Liver (tissue), 9 donors: Measurements from ENCODE around the gene CFAP54. TPM values are rescaled to one million over a fixed set of nuclear protein-coding genes. Genes with fewer than 3 reads are reported as not detected.

Experiments used
- DNase-seq: peaks from one replicate; pipeline ENCODE4 v3.0.0-alpha.2; 2017; ENCODE audit warnings: low spot score
- H3K27ac ChIP-seq, 2 donors: one replicate each; pipeline ENCODE4 v1.7.0; 2013; ENCODE audit warnings: inconsistent platforms in 2 of 2, low read length in 2 of 2, control low read depth in 1 of 2, low read depth in 1 of 2, mild to moderate bottlenecking in 1 of 2
- H3K27me3 ChIP-seq, 4 donors: one replicate each; pipeline versions ENCODE4 v1.6.1 to v1.7.0; 2013; ENCODE audit warnings: low read length in 3 of 4, inconsistent platforms in 1 of 4, mild to moderate bottlenecking in 1 of 4, moderate library complexity in 1 of 4; ENCODE audit not compliant: control insufficient read depth in 4 of 4, insufficient read depth in 4 of 4
- H3K36me3 ChIP-seq, 4 donors: one replicate each; pipeline versions ENCODE4 v1.6.1 to v1.7.0; 2013; ENCODE audit warnings: low read length in 3 of 4, mild to moderate bottlenecking in 3 of 4, low read depth in 1 of 4, moderate library complexity in 1 of 4; ENCODE audit not compliant: control insufficient read depth in 4 of 4, insufficient read depth in 3 of 4
- H3K4me1 ChIP-seq, 4 donors: one replicate each; pipeline versions ENCODE4 v1.6.1 to v1.7.0; 2013; ENCODE audit warnings: low read length in 3 of 4, mild to moderate bottlenecking in 3 of 4, moderate library complexity in 1 of 4; ENCODE audit not compliant: control insufficient read depth in 4 of 4, insufficient read depth in 4 of 4
- H3K4me3 ChIP-seq, 3 donors: one replicate each; pipeline versions ENCODE4 v1.6.1 to v1.7.0; 2013; ENCODE audit warnings: low read length in 3 of 3, control low read depth in 1 of 3, low read depth in 1 of 3, mild to moderate bottlenecking in 1 of 3
- H3K9ac ChIP-seq, 2 donors: one replicate each; pipeline ENCODE4 v1.7.0; 2013; ENCODE audit warnings: low read length in 2 of 2, mild to moderate bottlenecking in 2 of 2, moderate library complexity in 2 of 2, control low read depth in 1 of 2, low read depth in 1 of 2
- H3K9me3 ChIP-seq, 4 donors: one replicate each; pipeline versions ENCODE4 v1.6.1 to v1.7.0; 2013; ENCODE audit warnings: low read length in 3 of 4; ENCODE audit not compliant: control insufficient read depth in 4 of 4
- CTCF ChIP-seq: fragments of 150-350 bp; IDR thresholded peaks from 2 replicates; pipeline ENCODE4 v1.5.1; 2017; ENCODE audit warnings: improper control_type of control experiment, low read depth, low read length; ENCODE audit not compliant: missing input control
- FOXA2 ChIP-seq: IDR thresholded peaks from 2 replicates; pipeline ENCODE4 v1.6.1; 2016; ENCODE audit warnings: antibody characterized with exemption
- GABPA ChIP-seq, 2 donors: IDR thresholded peaks in 1 of 2; conservative IDR thresholded peaks in 1 of 2; 2 replicates each; pipeline ENCODE4 v1.6.1; 2016; ENCODE audit warnings: antibody characterized with exemption in 2 of 2, mild to moderate bottlenecking in 1 of 2, moderate library complexity in 1 of 2
- HNF4G ChIP-seq: IDR thresholded peaks from 2 replicates; pipeline ENCODE4 v1.6.1; 2016; ENCODE audit warnings: antibody characterized with exemption
- RAD21 ChIP-seq, 2 donors: IDR thresholded peaks; 2 replicates each; pipeline ENCODE4 v1.6.1; 2016; ENCODE audit warnings: antibody characterized with exemption in 2 of 2, mild to moderate bottlenecking in 2 of 2
- RXRA ChIP-seq, 2 donors: IDR thresholded peaks; 2 replicates each; pipeline ENCODE4 v1.6.1; 2017 to 2018; ENCODE audit warnings: antibody characterized with exemption in 2 of 2, mild to moderate bottlenecking in 1 of 2
- SP1 ChIP-seq: IDR thresholded peaks from 2 replicates; pipeline ENCODE4 v1.6.1; 2018; ENCODE audit warnings: antibody characterized with exemption, mild to moderate bottlenecking
- TAF1 ChIP-seq: conservative IDR thresholded peaks from 2 replicates; pipeline ENCODE4 v1.6.1; 2016; ENCODE audit warnings: antibody characterized with exemption, mild to moderate bottlenecking
- YY1 ChIP-seq: IDR thresholded peaks from 2 replicates; pipeline ENCODE4 v1.6.1; 2016; ENCODE audit warnings: antibody characterized with exemption, mild to moderate bottlenecking
- ZBTB33 ChIP-seq: IDR thresholded peaks from 2 replicates; pipeline ENCODE4 v1.6.1; 2016; ENCODE audit warnings: antibody characterized with exemption
- WGBS: extraction: QIAGEN DNeasy Blood & Tissue Kit; methylation state at CpG from one replicate; pipeline ENCODE4 v1.1.7; 2013; 5-methylcytosine and 5-hydroxymethylcytosine counted together
- polyA plus RNA-seq, 2 donors: library from polyadenylated mRNA; stranded (reverse) in 1 of 2; unstranded in 1 of 2; fragments of 200-250 nt in 1 of 2; fragments of >200 nt in 1 of 2; fragmentation: Nextera tagmentation in 1 of 2; extraction: Ambion mirVana in 1 of 2; gene quantifications; one replicate each; pipeline versions ENCODE4 v1.2.1 to v1.2.3, GENCODE V29; 2013 to 2015
- total RNA-seq, 2 donors: library from RNA; depleted of rRNA; stranded (reverse); fragments of >200 nt; gene quantifications; one replicate each; pipeline ENCODE4 v1.2.3, GENCODE V29; 2014
- TF ChIP-seq, protein P1 (sequence below): IDR thresholded peaks from 2 replicates; pipeline ENCODE4 v1.6.1; 2016; ENCODE audit warnings: antibody characterized with exemption
- donor health status: healthy.
- donor health status: healthy.
- donor health status: healthy.
- donor health status: healthy.
- donor health status: healthy.

Gene CFAP54
- total and polyA plus RNA-seq, 4 donors: 0.01 to 0.19 (median 0.15) TPM

DNA sequence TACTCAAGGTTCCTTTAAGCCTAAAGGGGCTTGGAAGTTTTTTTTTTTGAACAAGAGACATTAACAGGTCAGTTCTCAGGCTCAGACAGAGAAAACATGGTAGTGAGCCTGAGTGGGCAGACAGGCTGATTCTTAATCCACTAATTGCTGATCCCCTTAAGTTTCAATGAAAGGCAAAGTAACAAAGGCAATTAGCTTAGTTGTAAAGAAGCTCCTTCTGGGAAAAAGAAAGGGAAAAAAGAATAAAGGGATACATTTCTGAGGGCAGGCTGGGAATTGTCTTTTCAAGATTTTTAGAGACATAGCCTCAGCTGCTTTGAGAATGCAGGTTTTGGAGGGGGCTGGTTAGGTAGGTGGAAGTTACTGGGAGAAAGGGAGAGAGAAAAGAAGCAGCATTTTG lies 133.8 kb downstream of the CFAP54 start (continued):
- TF ChIP-seq, protein P1, sequence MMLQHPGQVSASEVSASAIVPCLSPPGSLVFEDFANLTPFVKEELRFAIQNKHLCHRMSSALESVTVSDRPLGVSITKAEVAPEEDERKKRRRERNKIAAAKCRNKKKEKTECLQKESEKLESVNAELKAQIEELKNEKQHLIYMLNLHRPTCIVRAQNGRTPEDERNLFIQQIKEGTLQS: no peak
- no peak for TF ChIP-seq FOXA2

- Histone ChIP-seq H3K9ac (no peak overlapping the region), H3K36me3 (no peaks in the 10 kb centered on the region), H3K9me3 (no peaks in the 10 kb centered on the region), H3K4me3 (no peak overlapping the region), H3K27ac (no peak overlapping the region), H3K27me3 (peaks cover 0 to 2% (median 0%) of the 10 kb centered on the region in 4 donors), H3K4me1 (no peaks in the 10 kb centered on the region)
- TF ChIP-seq CTCF: no peak
- WGBS: 58% methylated on average over 4 of the region's 4 CpGs
- DNase-seq: no peak
Observed at GRCh38 chr12:96623656-96624217, 134.4 kb downstream of the CFAP54 start.

GRCh38 chr12:96635844-96636243 lies 146.5 kb downstream of the CFAP54 start:
- H3K9ac ChIP-seq: no peak overlapping the region
- H3K36me3 ChIP-seq: no peaks in the 10 kb centered on the region
- TF ChIP-seq FOXA2: no peak
- no peak for TF ChIP-seq SP1
- 67% methylated on average over 3 of the region's 3 CpGs for WGBS
- no peaks in the 10 kb centered on the region for H3K9me3 ChIP-seq
- no peak overlapping the region for H3K4me3 ChIP-seq
- no peak for DNase-seq
- no peaks in the 10 kb centered on the region for H3K27me3 ChIP-seq
- no peaks in the 10 kb centered on the region for H3K4me1 ChIP-seq
- no peak overlapping the region for H3K27ac ChIP-seq

- Histone ChIP-seq H3K36me3 (no peaks in the 10 kb centered on the region), H3K9me3 (no peaks in the 10 kb centered on the region), H3K27ac (no peak overlapping the region), H3K27me3 (no peaks in the 10 kb centered on the region), H3K4me1 (no peaks in the 10 kb centered on the region), H3K4me3 (no peak overlapping the region), H3K9ac (no peak overlapping the region)
- TF ChIP-seq RAD21 (IDR thresholded peaks at IDR 0.05) (no peak), GABPA (IDR thresholded peaks at IDR 0.05 in 1 of 2, conservative IDR thresholded peaks at IDR 0.05 in 1 of 2) (no peak), HNF4G (no peak), TAF1 (no peak)
- TF ChIP-seq, protein P1: no peak
- WGBS: 83% methylated on average over 5 of the region's 5 CpGs
- no peak for DNase-seq
Observed at GRCh38 chr12:96636895-96637294, 147.5 kb downstream of the CFAP54 start.

DNA sequence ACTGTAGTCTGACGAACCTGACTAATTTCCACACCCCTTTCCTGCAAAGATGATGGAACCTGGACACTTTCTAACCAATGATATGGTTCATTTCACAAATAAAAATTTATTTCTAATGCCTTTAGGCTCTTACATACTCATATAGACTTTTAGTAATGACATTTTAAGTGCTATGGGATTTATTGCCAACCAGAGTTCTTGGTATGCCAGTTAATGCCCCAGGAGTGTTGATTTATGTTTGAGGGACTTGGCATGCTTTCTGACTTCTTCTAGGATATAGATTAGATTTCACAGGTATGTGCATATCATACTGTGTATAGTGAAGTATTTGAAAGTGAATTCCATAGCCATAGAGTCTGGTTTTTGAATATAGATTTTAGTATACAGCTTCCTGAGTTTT lies 159.5 kb downstream of the CFAP54 start:
- no peaks in the 10 kb centered on the region for H3K4me1 ChIP-seq
- no peak overlapping the region for H3K9ac ChIP-seq
- no peak for DNase-seq
- no peak overlapping the region for H3K27ac ChIP-seq
- H3K4me3 ChIP-seq: no peak overlapping the region
- no peaks in the 10 kb centered on the region for H3K27me3 ChIP-seq
- H3K9me3 ChIP-seq: peaks cover 0 to 3% (median 0%) of the 10 kb centered on the region in 4 donors
- no peaks in the 10 kb centered on the region for H3K36me3 ChIP-seq
- 69% methylated on average over 1 of the region's 1 CpG for WGBS
- no peak for TF ChIP-seq YY1
- no peak for TF ChIP-seq TAF1
- no peak for TF ChIP-seq ZBTB33
- no peak for TF ChIP-seq RAD21 (IDR thresholded peaks at IDR 0.05)
- TF ChIP-seq RXRA (IDR thresholded peaks at IDR 0.05): no peak
- TF ChIP-seq CTCF: no peak
